K562 (cell line): ENCODE data around the gene KLF18. TPM values are rescaled to one million over a fixed set of nuclear protein-coding genes. Genes with fewer than 3 reads are reported as not detected.

ENCODE experiments used
- ATAC-seq: fragments of 200-7000 bp; cut with Tn5 transposase; 3 replicates; pipeline ENCODE4 v1.9.1; 2020; ENCODE audit warnings: moderate library complexity
- BruUV-seq: library from RNA; stranded (reverse); fragments of 400-500 nt; replicated peaks from 2 replicates; lab custom pipeline; 2021; lab: Mats Ljungman, UMichigan
- CTCF ChIA-PET: fragments of 300-600 bp; formaldehyde crosslinking; extraction: SDS; loops from one replicate; lab custom pipeline; 2021; ENCODE audit warnings: low intra/inter-chr PET ratio; lab: Yijun Ruan, JAX
- POLR2A ChIA-PET: fragments of 300-600, 350-650 bp; sonication (Branson Sonifier 250); formaldehyde crosslinking; extraction: SDS; loops from one replicate; lab custom pipeline; 2021; ENCODE audit warnings: antibody characterized with exemption, inconsistent platforms; lab: Yijun Ruan, JAX
- DNase-seq, 4 experiments: peaks; one replicate each; pipeline versions ENCODE4 v3.0.0 to v3.0.0-alpha.2; 2011 to 2018; ENCODE audit warnings: low spot score in 3 of 4, mixed read lengths in 3 of 4; ENCODE audit errors: extremely low read depth in 1 of 4
- FAIRE-seq: peaks from 2 replicates; lab custom pipeline; 2011; peaks lifted over from hg19 to GRCh38; lab: Jason Lieb, UNC
- H2AFZ ChIP-seq: 2 replicates; pipeline ENCODE4 v1.6.0; 2011; ENCODE audit warnings: low read depth, low read length, control low read depth, inconsistent platforms
- H3K27ac ChIP-seq: fragments of 200-600 bp; 3 replicates; pipeline ENCODE4 v1.8.0; 2011; ENCODE audit warnings: low read depth, mild to moderate bottlenecking, control low read depth, inconsistent platforms, low read length, moderate library complexity, mixed read lengths; ENCODE audit errors: extremely low read depth
- H3K27me3 ChIP-seq, 2 experiments: fragments of 300-600 bp in 1 of 2; 2 replicates in 1 of 2; 3 replicates in 1 of 2; pipeline versions ENCODE4 v1.6.0 to v1.8.0; 2011; ENCODE audit warnings: inconsistent platforms in 2 of 2, low read length in 2 of 2, mild to moderate bottlenecking in 1 of 2, mixed read lengths in 1 of 2, moderate library complexity in 1 of 2; ENCODE audit not compliant: control insufficient read depth in 2 of 2, insufficient read depth in 2 of 2
- H3K36me3 ChIP-seq: fragments of 300-600 bp; 3 replicates; pipeline ENCODE4 v1.8.0; 2011; ENCODE audit warnings: mild to moderate bottlenecking, low read length, inconsistent platforms; ENCODE audit not compliant: control insufficient read depth, insufficient read depth
- H3K4me1 ChIP-seq, 2 experiments: fragments of 200-600 bp in 1 of 2; replicated peaks in 1 of 2; 2 replicates in 1 of 2; 3 replicates in 1 of 2; pipeline versions ENCODE4 v1.5.1 to v1.8.0; 2011; ENCODE audit warnings: inconsistent platforms in 2 of 2, low read length in 2 of 2, mild to moderate bottlenecking in 1 of 2, mixed read lengths in 1 of 2, moderate library complexity in 1 of 2; ENCODE audit not compliant: control insufficient read depth in 2 of 2, insufficient read depth in 2 of 2
- H3K4me2 ChIP-seq: 2 replicates; pipeline ENCODE4 v1.6.1; 2011; ENCODE audit warnings: low read length, control low read depth, inconsistent platforms, mixed read lengths; ENCODE audit not compliant: insufficient read depth
- H3K4me3 ChIP-seq: fragments of 200-600 bp; sonication (generic), shearing (Covaris generic); 2 replicates; pipeline ENCODE4 v1.5.1; 2016; ENCODE audit warnings: control low read depth, inconsistent platforms
- H3K79me2 ChIP-seq: fragments of 200-600 bp; 3 replicates; pipeline ENCODE4 v1.8.0; 2011; ENCODE audit warnings: low read length, inconsistent platforms; ENCODE audit not compliant: control insufficient read depth, insufficient read depth
- H3K9ac ChIP-seq, 2 experiments: 2 replicates each; pipeline versions ENCODE4 v1.6.0 to v1.6.1; 2011; ENCODE audit warnings: low read depth in 2 of 2, low read length in 2 of 2, control low read depth in 1 of 2, inconsistent platforms in 1 of 2, mild to moderate bottlenecking in 1 of 2, mixed read lengths in 1 of 2; ENCODE audit not compliant: insufficient read depth in 1 of 2
- H3K9me1 ChIP-seq: one replicate; pipeline ENCODE4 v1.6.0; 2011; ENCODE audit warnings: inconsistent platforms, mild to moderate bottlenecking, low read length, moderate library complexity; ENCODE audit not compliant: control insufficient read depth, insufficient read depth
- H3K9me3 ChIP-seq: replicated peaks from 2 replicates; pipeline ENCODE4 v1.5.1; 2011; ENCODE audit warnings: low read depth, low read length, inconsistent platforms; ENCODE audit not compliant: control insufficient read depth, insufficient read depth
- H4K20me1 ChIP-seq: replicated peaks from 2 replicates; pipeline ENCODE4 v1.6.1; 2011; ENCODE audit warnings: low read length, inconsistent platforms, mixed read lengths; ENCODE audit not compliant: control insufficient read depth, insufficient read depth
- CTCF ChIP-seq, 3 experiments: IDR thresholded peaks in 2 of 3; conservative IDR thresholded peaks in 1 of 3; 2 replicates each; pipeline ENCODE4 v1.5.1; 2011 to 2012; ENCODE audit warnings: low read length in 3 of 3, mild to moderate bottlenecking in 3 of 3, control low read depth in 2 of 3, improper control_type of control experiment in 1 of 3, inconsistent platforms in 1 of 3, low read depth in 1 of 3, mixed read lengths in 1 of 3, moderate library complexity in 1 of 3; ENCODE audit not compliant: insufficient read depth in 2 of 3
- NELFE ChIP-seq: IDR thresholded peaks from 2 replicates; pipeline ENCODE4 v1.6.1; 2011; ENCODE audit warnings: mild to moderate bottlenecking; ENCODE audit not compliant: insufficient read depth, insufficient read length
- ZKSCAN1 ChIP-seq: fragments of 150-350 bp; IDR thresholded peaks from 2 replicates; pipeline ENCODE4 v1.6.1; 2016; ENCODE audit warnings: low read depth, low read length
- WGBS: fragments of 100-300 bp; shearing (Covaris generic); methylation state at CpG from one replicate; pipeline ENCODE4 v1.1.6; 2016; ENCODE audit warnings: low coverage, mixed read lengths; ENCODE audit not compliant: insufficient coverage; ENCODE audit errors: missing lambda C conversion rate; 5-methylcytosine and 5-hydroxymethylcytosine counted together
- in situ Hi-C: fragments of 300-500 bp; cut with MboI; formaldehyde crosslinking; loops from 4 replicates; pipeline ENCODE4 v1.15.0; 2018; ENCODE audit warnings: inconsistent platforms, mixed read lengths
- intact Hi-C: fragments of 100-400 bp; cut with micrococcal nuclease; formaldehyde crosslinking; loops from 2 replicates; pipeline ENCODE4 v1.14.2; 2022
- polyA plus RNA-seq, 8 experiments: library from polyadenylated mRNA; depleted of rRNA in 4 of 8; stranded (reverse) in 5 of 8; unstranded in 3 of 8; fragments of >200 nt; fragmentation: Nextera tagmentation in 2 of 8; fragmentation: Illumina TruSeq in 1 of 8; extraction: Ambion mirVana in 2 of 8; extraction: Trizol in 1 of 8; gene quantifications; 2 replicates each; pipeline versions ENCODE4 v1.2.1 to v1.2.3, GENCODE V29; 2011 to 2014; ENCODE audit warnings: inconsistent platforms in 1 of 8, missing spikeins in 1 of 8
- total RNA-seq, 7 experiments: library from RNA; depleted of rRNA in 6 of 7; stranded (reverse); fragments of >200 nt in 6 of 7; fragmentation: Illumina TruSeq in 2 of 7; extraction: Trizol in 2 of 7; gene quantifications; 2 replicates each; pipeline versions ENCODE4 v1.2.1 to v1.2.3, GENCODE V29; 2011 to 2021; ENCODE audit warnings: low replicate concordance in 1 of 7

The KLF18 gene
- total and polyA plus RNA-seq, 9 of the 15 experiments (the other 6 are each of a cell fraction or from before 2014, with no cell fraction given): not detected

GRCh38 chr1:44174630-44175029 is 33.2 kb upstream of the KLF18 start (continued):
- no peak for TF ChIP-seq ZKSCAN1
- TF ChIP-seq, all 486 proteins: peak for 0

GRCh38 chr1:44170281-44170823 is 28.9 kb upstream of the KLF18 start:
- FAIRE-seq (no peak), ATAC-seq (peak; percentile 35; the same call in 1 of the 3 replicates), DNase-seq (peak in 2 of 4 experiments; percentile 29 to 34)
- Histone ChIP-seq H2AFZ (no peak overlapping the region), H3K27ac (no peak overlapping the region), H3K27me3 (peaks cover 23 to 35% of the 10 kb centered on the region in 2 experiments), H3K9me3 (no peaks in the 10 kb centered on the region), H3K9me1 (no peaks in the 10 kb centered on the region), H3K4me1 (peaks cover 0 to 2% of the 10 kb centered on the region in 2 experiments; a peak in 1 of 5 replicates), H4K20me1 (no peaks in the 10 kb centered on the region), H3K4me3 (no peak overlapping the region), H3K4me2 (no peak overlapping the region), H3K36me3 (no peaks in the 10 kb centered on the region), H3K9ac (no peak overlapping the region)
- 0% methylated on average over 3 of the region's 3 CpGs for WGBS
- intact Hi-C loops: no loop called here
- CTCF ChIA-PET: no interaction called here
- BruUV-seq: no TSS peak
- in situ Hi-C loops: no loop called here
- POLR2A ChIA-PET: interaction anchor here (0.5 to 1.4 kb wide), 4 partner anchors 12 to 94 kb away, joined by 3 read pairs; no protein-coding TSS in a partner anchor
- peak in 2 of 3 experiments; percentile 23 to 30; a peak in 2 of 6 replicates for TF ChIP-seq CTCF (IDR thresholded peaks at IDR 0.05 in 2 of 3, conservative IDR thresholded peaks at IDR 0.05 in 1 of 3; ENCODE audit: insufficient read depth in 2 of 3, low read depth in 1 of 3, low read length in 3 of 3)
- no peak for TF ChIP-seq NELFE
- TF ChIP-seq, all 486 proteins: peak for 1
- no peaks in the 10 kb centered on the region for H3K79me2 ChIP-seq
